ENCODE results near the gene WDFY3.

Gene WDFY3

DNA sequence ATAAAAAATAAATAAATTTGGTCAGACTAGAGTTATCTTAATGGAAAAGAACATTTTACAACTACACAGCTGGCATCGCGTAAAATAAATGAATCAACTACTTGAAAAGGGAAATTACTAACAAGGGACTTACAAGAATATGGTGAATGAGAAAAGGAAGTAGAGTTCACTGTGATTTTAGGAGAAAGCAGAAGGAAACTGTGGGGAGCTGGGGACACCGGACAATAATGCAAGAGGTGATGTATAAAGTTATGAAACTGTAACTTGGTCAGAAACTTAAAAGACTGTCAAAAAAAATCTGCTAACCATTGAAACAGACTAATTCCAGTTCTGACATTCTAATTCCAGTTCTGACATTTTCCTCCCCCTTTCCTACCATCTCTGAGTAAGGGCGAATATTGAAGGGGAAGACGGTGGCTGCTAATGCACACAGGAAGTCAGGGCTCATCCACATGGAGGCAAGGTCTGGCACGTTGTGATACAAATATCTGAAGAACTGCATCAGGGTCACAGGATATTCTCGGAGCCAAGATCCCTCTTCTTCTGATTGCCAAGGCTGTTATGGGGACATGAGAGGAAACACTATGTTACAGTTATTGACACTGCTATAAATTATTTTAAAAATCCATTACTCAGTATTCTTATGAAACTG is 213.0 kb downstream of the WDFY3 start:
- CTCF ChIA-PET, result no interaction called here
- no peak for TF ChIP-seq BHLHE40 (IDR thresholded peaks at IDR 0.05; ENCODE audit: borderline replicate concordance)
- no peak for TF ChIP-seq ZNF384 (IDR thresholded peaks at IDR 0.05)
- no peak for TF ChIP-seq TARDBP (IDR thresholded peaks at IDR 0.05)
- no peak for TF ChIP-seq SUZ12 (IDR thresholded peaks at IDR 0.05)
- TF ChIP-seq SP1 (IDR thresholded peaks at IDR 0.05), result no peak
- TF ChIP-seq, protein P1, sequence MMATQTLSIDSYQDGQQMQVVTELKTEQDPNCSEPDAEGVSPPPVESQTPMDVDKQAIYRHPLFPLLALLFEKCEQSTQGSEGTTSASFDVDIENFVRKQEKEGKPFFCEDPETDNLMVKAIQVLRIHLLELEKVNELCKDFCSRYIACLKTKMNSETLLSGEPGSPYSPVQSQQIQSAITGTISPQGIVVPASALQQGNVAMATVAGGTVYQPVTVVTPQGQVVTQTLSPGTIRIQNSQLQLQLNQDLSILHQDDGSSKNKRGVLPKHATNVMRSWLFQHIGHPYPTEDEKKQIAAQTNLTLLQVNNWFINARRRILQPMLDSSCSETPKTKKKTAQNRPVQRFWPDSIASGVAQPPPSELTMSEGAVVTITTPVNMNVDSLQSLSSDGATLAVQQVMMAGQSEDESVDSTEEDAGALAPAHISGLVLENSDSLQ (IDR thresholded peaks at IDR 0.05), result no peak
- no peak for TF ChIP-seq FOXK2 (IDR thresholded peaks at IDR 0.05)
- TF ChIP-seq HDGF (IDR thresholded peaks at IDR 0.05; ENCODE audit: borderline replicate concordance), result no peak
- no peak for TF ChIP-seq ELF4 (IDR thresholded peaks at IDR 0.05)
- TF ChIP-seq FOXM1 (IDR thresholded peaks at IDR 0.05; ENCODE audit: borderline replicate concordance), result no peak
- TF ChIP-seq NFRKB (IDR thresholded peaks at IDR 0.05), result no peak
- no peak for TF ChIP-seq CTBP1 (IDR thresholded peaks at IDR 0.05; ENCODE audit: borderline replicate concordance)
- POLR2A ChIA-PET, result no interaction called here
- DNase-seq (ENCODE audit: extremely low spot score), result no peak

DNA sequence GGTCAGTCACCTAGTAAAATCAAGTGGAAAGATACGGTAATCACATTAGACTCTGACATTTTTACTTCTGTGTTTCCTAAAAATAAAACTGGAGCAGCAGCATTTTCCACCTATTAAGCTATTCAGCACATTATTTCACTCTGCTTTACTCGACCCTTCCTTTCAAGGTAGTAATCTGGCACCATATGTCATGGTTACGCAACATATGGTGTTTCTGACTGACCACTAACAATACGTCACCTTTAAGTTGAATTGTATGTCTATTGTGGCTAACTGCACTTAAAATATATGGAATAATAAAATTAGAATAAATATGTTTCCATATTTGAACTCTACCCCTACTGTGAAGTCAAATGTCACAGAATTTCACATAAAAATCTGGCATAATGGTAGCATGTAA is 214.8 kb downstream of the WDFY3 start:
- no peak for TF ChIP-seq ARNT (IDR thresholded peaks at IDR 0.05)
- no peak for TF ChIP-seq ELF4 (IDR thresholded peaks at IDR 0.05)
- TF ChIP-seq BHLHE40 (IDR thresholded peaks at IDR 0.05; ENCODE audit: borderline replicate concordance), result no peak
- no peak for TF ChIP-seq SP1 (IDR thresholded peaks at IDR 0.05)
- no peak for TF ChIP-seq ZNF384 (IDR thresholded peaks at IDR 0.05)
- TF ChIP-seq L3MBTL2 (conservative IDR thresholded peaks at IDR 0.05), result no peak
- TF ChIP-seq SUZ12 (IDR thresholded peaks at IDR 0.05), result no peak
- TF ChIP-seq, protein P1 (IDR thresholded peaks at IDR 0.05), result no peak
- no peak for TF ChIP-seq FOXM1 (IDR thresholded peaks at IDR 0.05; ENCODE audit: borderline replicate concordance)
- TF ChIP-seq HDGF (IDR thresholded peaks at IDR 0.05; ENCODE audit: borderline replicate concordance), result no peak
- TF ChIP-seq FOXA1 (IDR thresholded peaks at IDR 0.05), result no peak
- TF ChIP-seq LEF1 (IDR thresholded peaks at IDR 0.05; ENCODE audit: borderline replicate concordance), result no peak
- no peak for TF ChIP-seq NFRKB (IDR thresholded peaks at IDR 0.05)
- no peak for TF ChIP-seq TARDBP (IDR thresholded peaks at IDR 0.05)
- no peak for TF ChIP-seq FOXK2 (IDR thresholded peaks at IDR 0.05)
- TF ChIP-seq CTBP1 (IDR thresholded peaks at IDR 0.05; ENCODE audit: borderline replicate concordance), result no peak
- no peak for DNase-seq (ENCODE audit: extremely low spot score)
- CTCF ChIA-PET, result interaction anchor here (1.6 kb wide), 1 partner anchor 16 kb away, joined by 3 read pairs; no protein-coding TSS in a partner anchor
- POLR2A ChIA-PET, result no interaction called here

DNA sequence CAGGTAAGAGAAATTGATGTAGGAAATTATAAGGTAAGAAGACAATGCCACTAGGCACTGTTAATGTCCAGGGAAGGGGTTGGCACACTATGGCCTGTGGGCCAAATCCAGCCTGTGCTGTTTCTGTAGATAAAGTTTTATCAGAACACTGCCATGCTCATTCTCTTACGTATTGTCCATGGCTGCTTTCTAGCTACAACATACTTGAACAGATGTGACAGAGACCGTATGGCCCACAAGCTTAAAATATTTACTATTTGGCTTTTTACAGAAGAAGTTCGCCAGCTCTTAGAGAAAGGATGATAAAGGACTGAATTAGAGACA is 215.6 kb downstream of the WDFY3 start:
- TF ChIP-seq SP1 (IDR thresholded peaks at IDR 0.05) (no peak), FOXK2 (IDR thresholded peaks at IDR 0.05) (no peak), ARNT (IDR thresholded peaks at IDR 0.05) (no peak), ELF4 (IDR thresholded peaks at IDR 0.05) (no peak), BHLHE40 (IDR thresholded peaks at IDR 0.05; ENCODE audit: borderline replicate concordance) (no peak), ZNF384 (IDR thresholded peaks at IDR 0.05) (no peak), SUZ12 (IDR thresholded peaks at IDR 0.05) (no peak), NFRKB (IDR thresholded peaks at IDR 0.05) (no peak)
- DNase-seq (ENCODE audit: extremely low spot score), result no peak
- ChIA-PET POLR2A (interaction anchor here (2.6 kb wide), 1 partner anchor 216 kb away, joined by 12 read pairs; the partner anchor contains the start of gene WDFY3), CTCF (interaction anchor here (0.5 to 1.7 kb wide), 4 partner anchors 15 to 220 kb away, joined by 3 to 11 read pairs (median 3); no protein-coding TSS in a partner anchor)

DNA sequence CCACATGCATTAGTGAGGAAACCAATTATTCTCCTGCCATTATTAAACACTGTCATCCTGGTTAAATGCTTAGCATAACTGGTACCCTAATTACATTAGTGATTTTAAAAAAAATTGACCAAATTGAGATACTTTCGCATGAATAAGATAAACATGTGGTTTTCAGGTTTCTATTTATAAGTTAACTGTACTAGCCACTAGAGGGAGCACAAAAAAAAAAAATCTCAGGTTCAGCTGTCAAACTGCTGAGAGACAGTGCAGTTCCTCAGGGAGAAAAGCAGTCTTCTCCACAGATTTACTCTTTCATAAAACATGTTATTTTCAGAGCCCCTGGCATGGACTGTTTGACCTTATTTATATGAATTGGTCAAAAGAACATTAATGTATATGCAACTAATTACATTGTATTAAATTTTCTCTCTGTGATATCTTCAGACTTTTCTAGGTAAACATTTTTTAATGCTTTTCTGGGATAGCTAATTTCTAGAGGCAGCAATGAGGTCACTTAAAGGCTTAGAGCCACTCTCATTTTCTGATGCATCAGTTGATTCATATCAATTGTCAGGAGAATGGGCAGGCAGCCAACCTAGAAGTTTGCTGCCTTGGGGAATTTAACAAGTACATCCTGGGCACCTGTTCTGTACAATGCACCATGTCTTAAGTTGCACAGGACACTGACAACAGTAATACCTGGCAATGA is 216.1 kb downstream of the WDFY3 start:
- ChIA-PET POLR2A (interaction anchor here (2.6 kb wide), 1 partner anchor 216 kb away, joined by 12 read pairs; the partner anchor contains the start of gene WDFY3), CTCF (interaction anchor here (0.6 to 1.7 kb wide), 4 partner anchors 15 to 221 kb away, joined by 3 to 11 read pairs (median 3); no protein-coding TSS in a partner anchor)
- TF ChIP-seq BHLHE40 (IDR thresholded peaks at IDR 0.05; ENCODE audit: borderline replicate concordance) (no peak), HDGF (IDR thresholded peaks at IDR 0.05; ENCODE audit: borderline replicate concordance) (no peak), TARDBP (IDR thresholded peaks at IDR 0.05) (no peak)
- TF ChIP-seq, protein P1 (IDR thresholded peaks at IDR 0.05), result peak; percentile 12; the same call in 1 of the 2 replicates
- DNase-seq (ENCODE audit: extremely low spot score), result peak; percentile 56

DNA sequence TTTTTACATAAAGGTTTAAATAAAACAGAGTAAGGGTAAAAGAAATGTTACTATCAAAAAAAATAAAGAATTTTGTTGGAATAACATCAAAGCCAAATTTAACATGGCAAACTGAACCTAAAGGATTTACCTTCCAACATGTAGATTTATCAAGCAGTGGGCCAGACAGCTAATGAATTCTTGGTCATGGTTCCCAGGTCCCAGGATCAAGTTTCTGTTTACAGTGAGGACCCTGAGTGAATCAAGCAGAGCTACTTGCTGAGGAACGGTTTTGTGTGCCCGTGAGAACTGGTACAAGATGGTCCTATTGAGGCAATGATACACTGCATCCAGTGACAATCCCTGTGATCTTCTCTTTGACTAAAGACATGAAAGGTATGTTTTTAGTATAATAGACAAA is 226.4 kb downstream of the WDFY3 start:
- POLR2A ChIA-PET, result no interaction called here
- CTCF ChIA-PET, result no interaction called here

More for the DNA sequence above, 226.4 kb downstream of the WDFY3 start:
- TF ChIP-seq FOXM1 (IDR thresholded peaks at IDR 0.05; ENCODE audit: borderline replicate concordance) (no peak), TARDBP (IDR thresholded peaks at IDR 0.05) (no peak), SUZ12 (IDR thresholded peaks at IDR 0.05) (no peak), ZNF384 (IDR thresholded peaks at IDR 0.05) (no peak), SP1 (IDR thresholded peaks at IDR 0.05) (no peak), LEF1 (IDR thresholded peaks at IDR 0.05; ENCODE audit: borderline replicate concordance) (no peak), ARNT (IDR thresholded peaks at IDR 0.05) (no peak), ELF4 (IDR thresholded peaks at IDR 0.05) (no peak), L3MBTL2 (conservative IDR thresholded peaks at IDR 0.05) (no peak), FOXK2 (IDR thresholded peaks at IDR 0.05) (no peak), FOXA1 (IDR thresholded peaks at IDR 0.05) (no peak), NFRKB (IDR thresholded peaks at IDR 0.05) (no peak), HDGF (IDR thresholded peaks at IDR 0.05; ENCODE audit: borderline replicate concordance) (no peak), BHLHE40 (IDR thresholded peaks at IDR 0.05; ENCODE audit: borderline replicate concordance) (no peak)
- TF ChIP-seq, protein P1 (IDR thresholded peaks at IDR 0.05), result no peak
- no peak for DNase-seq (ENCODE audit: extremely low spot score)
